Measurements from ENCODE around the gene DCDC1. TPM values are rescaled to one million over a fixed set of nuclear protein-coding genes. Genes with fewer than 3 reads are reported as not detected.

DCDC1 gene
- total and polyA plus RNA-seq, 4 donors: 3.1 to 9.8 (median 5.8) TPM

- no peaks in the 10 kb centered on the region for H3K27me3 ChIP-seq (ENCODE audit: control insufficient read depth, insufficient read depth, low read length)
- peak in 4 of 6 donors; percentile 4 to 63 (median 36) for DNase-seq (ENCODE audit: low read depth in 4 of 6, low spot score in 6 of 6)
- H3K4me3 ChIP-seq (ENCODE audit: low read depth, low read length): no peak overlapping the region
- no peak overlapping the region for H3K27ac ChIP-seq (ENCODE audit: low read depth, low read length)
- no peaks in the 10 kb centered on the region for H3K36me3 ChIP-seq (ENCODE audit: control insufficient read depth, insufficient read depth, low read length)
- H3K4me1 ChIP-seq (ENCODE audit: control insufficient read depth, insufficient read depth, low read length): no peaks in the 10 kb centered on the region
- no CpG with 5 or more reads among the region's 5 CpGs for WGBS (ENCODE audit: insufficient coverage)
- peaks cover 9% of the 10 kb centered on the region for H3K9me3 ChIP-seq (ENCODE audit: control insufficient read depth, insufficient read depth, low read length)
Measured at GRCh38 chr11:31397239-31397834, 27.8 kb upstream of the DCDC1 start.

DNA sequence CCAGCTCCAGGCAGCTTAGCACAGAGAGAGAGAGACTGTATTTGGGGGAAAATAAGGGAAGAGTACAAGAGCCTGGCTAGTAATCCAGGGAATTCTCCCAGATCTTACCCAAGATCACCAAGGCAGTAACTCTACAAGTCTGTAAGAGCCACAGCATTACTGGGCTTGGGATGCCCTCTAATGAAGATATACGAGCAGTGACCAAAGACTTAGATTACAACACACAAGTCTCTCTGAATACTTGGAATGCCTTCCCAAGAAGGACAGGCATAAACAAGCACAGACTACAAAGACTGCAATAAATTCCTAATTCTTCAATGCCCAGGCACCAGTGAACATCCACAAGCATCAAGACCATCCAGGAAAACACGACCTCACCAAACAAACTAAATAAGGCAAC is 17.8 kb upstream of the DCDC1 start:
- DNase-seq (ENCODE audit: low read depth in 4 of 6, low spot score in 6 of 6): no peak
- Histone ChIP-seq H3K27me3 (ENCODE audit: control insufficient read depth, insufficient read depth, low read length) (no peaks in the 10 kb centered on the region), H3K9me3 (ENCODE audit: control insufficient read depth, insufficient read depth, low read length) (no peaks in the 10 kb centered on the region), H3K27ac (ENCODE audit: low read depth, low read length) (no peak overlapping the region), H3K4me1 (ENCODE audit: control insufficient read depth, insufficient read depth, low read length) (no peaks in the 10 kb centered on the region), H3K4me3 (ENCODE audit: low read depth, low read length) (no peak overlapping the region), H3K36me3 (ENCODE audit: control insufficient read depth, insufficient read depth, low read length) (peaks cover 4% of the 10 kb centered on the region)
- WGBS (ENCODE audit: insufficient coverage): 70% methylated on average over 1 of the region's 2 CpGs

DNA sequence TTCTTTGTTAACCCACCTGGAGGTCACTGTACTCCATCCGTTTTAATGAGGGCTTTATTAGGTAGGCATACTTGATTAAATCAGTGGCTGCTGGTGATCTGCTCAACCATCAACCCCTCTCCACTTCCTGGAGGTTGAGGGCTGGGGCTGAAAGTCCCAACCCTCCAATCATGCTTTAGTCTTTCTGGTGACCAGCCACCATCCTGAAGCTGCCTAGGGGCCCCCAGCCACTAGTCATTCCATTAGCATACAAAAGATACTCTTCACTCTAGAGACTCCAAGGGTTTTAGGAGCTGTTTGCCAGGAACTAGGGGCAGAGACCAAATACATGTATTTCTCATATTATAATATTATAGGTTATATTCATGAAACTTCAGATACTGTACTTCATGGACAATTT is 13.6 kb upstream of the DCDC1 start:
- no CpG with 5 or more reads among the region's 1 CpG for WGBS (ENCODE audit: insufficient coverage)
- H3K36me3 ChIP-seq (ENCODE audit: control insufficient read depth, insufficient read depth, low read length): peaks cover 4% of the 10 kb centered on the region
- H3K27me3 ChIP-seq (ENCODE audit: control insufficient read depth, insufficient read depth, low read length): no peaks in the 10 kb centered on the region
- DNase-seq (ENCODE audit: low read depth in 4 of 6, low spot score in 6 of 6): no peak
- H3K9me3 ChIP-seq (ENCODE audit: control insufficient read depth, insufficient read depth, low read length): no peaks in the 10 kb centered on the region
- H3K4me1 ChIP-seq (ENCODE audit: control insufficient read depth, insufficient read depth, low read length): no peaks in the 10 kb centered on the region
- H3K27ac ChIP-seq (ENCODE audit: low read depth, low read length): no peak overlapping the region
- no peak overlapping the region for H3K4me3 ChIP-seq (ENCODE audit: low read depth, low read length)

GRCh38 chr11:31375879-31376278 is 6.3 kb upstream of the DCDC1 start:
- Histone ChIP-seq H3K4me3 (ENCODE audit: low read depth, low read length) (no peak overlapping the region), H3K36me3 (ENCODE audit: control insufficient read depth, insufficient read depth, low read length) (no peaks in the 10 kb centered on the region), H3K9me3 (ENCODE audit: control insufficient read depth, insufficient read depth, low read length) (no peaks in the 10 kb centered on the region), H3K4me1 (ENCODE audit: control insufficient read depth, insufficient read depth, low read length) (no peaks in the 10 kb centered on the region), H3K27me3 (ENCODE audit: control insufficient read depth, insufficient read depth, low read length) (no peaks in the 10 kb centered on the region), H3K27ac (ENCODE audit: low read depth, low read length) (no peak overlapping the region)
- WGBS (ENCODE audit: insufficient coverage): 100% methylated on average over 1 of the region's 5 CpGs
- no peak for DNase-seq (ENCODE audit: low read depth in 4 of 6, low spot score in 6 of 6)

DNA sequence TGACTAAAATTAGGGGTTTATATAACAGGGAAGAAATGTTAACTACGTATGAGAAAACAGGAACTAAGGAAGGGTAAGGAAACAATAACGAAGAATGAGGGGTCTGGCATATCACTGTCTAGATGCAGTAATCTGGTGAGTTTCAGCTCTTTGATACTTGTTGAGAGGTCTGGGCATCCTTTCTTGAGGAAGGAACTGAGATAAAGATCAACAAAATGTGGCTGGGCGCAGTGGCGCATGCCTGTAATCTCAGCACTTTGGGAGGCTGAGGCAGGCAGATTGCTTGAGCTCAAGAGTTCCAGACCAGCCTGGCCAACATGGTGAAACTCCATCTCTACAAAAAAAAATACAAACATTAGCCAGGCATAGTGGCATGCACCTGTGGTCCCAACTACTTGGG is 2.7 kb downstream of the DCDC1 start:
- Histone ChIP-seq H3K4me1 (ENCODE audit: control insufficient read depth, insufficient read depth, low read length) (no peaks in the 10 kb centered on the region), H3K27ac (ENCODE audit: low read depth, low read length) (no peak overlapping the region), H3K4me3 (ENCODE audit: low read depth, low read length) (no peak overlapping the region), H3K27me3 (ENCODE audit: control insufficient read depth, insufficient read depth, low read length) (no peaks in the 10 kb centered on the region), H3K9me3 (ENCODE audit: control insufficient read depth, insufficient read depth, low read length) (no peaks in the 10 kb centered on the region), H3K36me3 (ENCODE audit: control insufficient read depth, insufficient read depth, low read length) (no peaks in the 10 kb centered on the region)
- no peak for DNase-seq (ENCODE audit: low read depth in 4 of 6, low spot score in 6 of 6)
- WGBS (ENCODE audit: insufficient coverage): 96% methylated on average over 4 of the region's 4 CpGs

- no peaks in the 10 kb centered on the region for H3K36me3 ChIP-seq (ENCODE audit: control insufficient read depth, insufficient read depth, low read length)
- H3K4me3 ChIP-seq (ENCODE audit: low read depth, low read length): no peak overlapping the region
- H3K27ac ChIP-seq (ENCODE audit: low read depth, low read length): no peak overlapping the region
- no peaks in the 10 kb centered on the region for H3K4me1 ChIP-seq (ENCODE audit: control insufficient read depth, insufficient read depth, low read length)
- WGBS (ENCODE audit: insufficient coverage): 100% methylated on average over 2 of the region's 4 CpGs
- no peaks in the 10 kb centered on the region for H3K27me3 ChIP-seq (ENCODE audit: control insufficient read depth, insufficient read depth, low read length)
- H3K9me3 ChIP-seq (ENCODE audit: control insufficient read depth, insufficient read depth, low read length): no peaks in the 10 kb centered on the region
- no peak for DNase-seq (ENCODE audit: low read depth in 4 of 6, low spot score in 6 of 6)
Measured at GRCh38 chr11:31361743-31362142, 7.8 kb downstream of the DCDC1 start.

DNA sequence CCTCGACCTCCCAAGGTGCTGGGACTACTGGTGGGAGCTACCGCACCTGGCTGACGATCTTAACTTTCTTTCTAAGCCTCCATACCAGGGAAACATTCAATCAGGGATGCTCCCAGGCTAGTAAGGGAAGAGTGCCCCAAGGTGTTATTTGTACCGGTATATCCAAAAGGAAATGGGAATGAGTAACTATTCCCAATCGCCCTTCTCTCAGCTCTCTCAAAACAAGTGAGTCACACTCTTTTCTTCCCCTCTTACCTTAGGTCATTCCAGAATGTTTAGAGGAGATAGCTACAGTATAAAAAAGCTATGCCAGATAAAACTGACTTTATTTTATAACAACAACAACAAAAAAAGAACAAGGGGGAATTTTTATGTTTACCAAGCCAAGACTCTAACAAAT is 13.7 kb downstream of the DCDC1 start:
- no peaks in the 10 kb centered on the region for H3K36me3 ChIP-seq (ENCODE audit: control insufficient read depth, insufficient read depth, low read length)

DNA sequence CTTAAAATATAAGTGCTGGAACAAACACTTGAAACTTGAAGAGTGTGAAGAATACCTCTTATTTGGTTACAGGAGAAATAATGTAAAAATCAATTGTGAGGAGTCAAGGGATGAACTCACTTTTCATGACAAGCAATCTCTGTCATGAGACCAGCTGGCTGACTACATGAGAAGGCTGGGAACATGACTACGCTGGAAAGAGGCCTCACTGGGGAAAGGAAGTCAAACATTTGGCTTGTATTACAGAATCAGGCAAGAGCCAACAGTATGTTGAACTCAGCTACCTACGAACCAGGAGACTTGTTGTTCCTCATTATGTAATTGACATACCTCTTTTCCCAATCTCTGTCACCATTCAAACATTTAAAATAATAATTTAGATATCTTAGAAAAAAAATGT is 14.4 kb downstream of the DCDC1 start:
- no peak for DNase-seq (ENCODE audit: low read depth in 4 of 6, low spot score in 6 of 6)
- H3K4me1 ChIP-seq (ENCODE audit: control insufficient read depth, insufficient read depth, low read length): no peaks in the 10 kb centered on the region

More for the DNA sequence above, 13.7 kb downstream of the DCDC1 start:
- no peaks in the 10 kb centered on the region for H3K9me3 ChIP-seq (ENCODE audit: control insufficient read depth, insufficient read depth, low read length)
- DNase-seq (ENCODE audit: low read depth in 4 of 6, low spot score in 6 of 6): no peak
- no peak overlapping the region for H3K27ac ChIP-seq (ENCODE audit: low read depth, low read length)
- no peaks in the 10 kb centered on the region for H3K4me1 ChIP-seq (ENCODE audit: control insufficient read depth, insufficient read depth, low read length)
- no peak overlapping the region for H3K4me3 ChIP-seq (ENCODE audit: low read depth, low read length)
- no peaks in the 10 kb centered on the region for H3K27me3 ChIP-seq (ENCODE audit: control insufficient read depth, insufficient read depth, low read length)
- no CpG with 5 or more reads among the region's 5 CpGs for WGBS (ENCODE audit: insufficient coverage)

GRCh38 chr11:31351168-31351567 is 18.4 kb downstream of the DCDC1 start:
- DNase-seq (ENCODE audit: low read depth in 4 of 6, low spot score in 6 of 6): no peak
- no peak overlapping the region for H3K4me3 ChIP-seq (ENCODE audit: low read depth, low read length)
- H3K27ac ChIP-seq (ENCODE audit: low read depth, low read length): no peak overlapping the region
- no peaks in the 10 kb centered on the region for H3K27me3 ChIP-seq (ENCODE audit: control insufficient read depth, insufficient read depth, low read length)
- no peaks in the 10 kb centered on the region for H3K9me3 ChIP-seq (ENCODE audit: control insufficient read depth, insufficient read depth, low read length)
- no peaks in the 10 kb centered on the region for H3K4me1 ChIP-seq (ENCODE audit: control insufficient read depth, insufficient read depth, low read length)
- H3K36me3 ChIP-seq (ENCODE audit: control insufficient read depth, insufficient read depth, low read length): no peaks in the 10 kb centered on the region

More for the DNA sequence above, 14.4 kb downstream of the DCDC1 start:
- Histone ChIP-seq H3K9me3 (ENCODE audit: control insufficient read depth, insufficient read depth, low read length) (no peaks in the 10 kb centered on the region), H3K4me3 (ENCODE audit: low read depth, low read length) (no peak overlapping the region), H3K27me3 (ENCODE audit: control insufficient read depth, insufficient read depth, low read length) (no peaks in the 10 kb centered on the region), H3K27ac (ENCODE audit: low read depth, low read length) (no peak overlapping the region), H3K36me3 (ENCODE audit: control insufficient read depth, insufficient read depth, low read length) (no peaks in the 10 kb centered on the region)
- WGBS (ENCODE audit: insufficient coverage): no CpG with 5 or more reads among the region's 2 CpGs

DNA sequence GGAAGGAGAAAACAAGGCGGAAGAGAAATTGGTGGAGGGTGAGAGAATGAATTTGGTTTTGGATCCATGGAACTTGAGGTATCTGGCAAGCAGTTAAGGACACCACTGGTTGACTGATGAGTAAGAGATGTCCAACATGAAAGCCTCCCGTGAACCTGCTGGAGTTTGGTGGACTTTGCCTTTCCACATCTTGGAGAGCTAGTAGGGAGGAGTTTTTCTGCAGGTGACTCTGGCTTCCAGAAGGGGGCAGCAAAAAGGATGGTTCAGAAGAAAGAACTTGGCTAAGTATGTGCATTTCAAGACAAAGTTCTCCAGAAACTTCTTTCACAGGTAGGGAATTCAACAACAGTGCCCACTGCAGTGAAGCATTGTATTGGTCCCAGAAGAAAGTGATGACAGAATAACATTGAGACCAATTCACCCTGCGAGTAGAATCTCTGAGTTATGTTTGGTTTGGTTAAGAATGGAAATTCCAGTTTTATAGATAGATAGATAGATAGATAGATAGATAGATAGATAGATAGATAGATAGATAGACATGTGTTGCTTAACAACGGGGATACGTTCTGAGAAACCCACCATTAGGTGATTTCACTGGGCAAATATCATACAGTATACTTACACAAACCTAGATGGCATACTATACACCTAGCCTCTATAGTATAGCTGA is 28.5 kb downstream of the DCDC1 start:
- no peaks in the 10 kb centered on the region for H3K9me3 ChIP-seq (ENCODE audit: control insufficient read depth, insufficient read depth, low read length)
- H3K36me3 ChIP-seq (ENCODE audit: control insufficient read depth, insufficient read depth, low read length): no peaks in the 10 kb centered on the region
- no peak overlapping the region for H3K27ac ChIP-seq (ENCODE audit: low read depth, low read length)
- no peak for DNase-seq (ENCODE audit: low read depth in 4 of 6, low spot score in 6 of 6)
- no peaks in the 10 kb centered on the region for H3K27me3 ChIP-seq (ENCODE audit: control insufficient read depth, insufficient read depth, low read length)
- WGBS (ENCODE audit: insufficient coverage): 100% methylated on average over 3 of the region's 5 CpGs
- H3K4me1 ChIP-seq (ENCODE audit: control insufficient read depth, insufficient read depth, low read length): no peaks in the 10 kb centered on the region
- H3K4me3 ChIP-seq (ENCODE audit: low read depth, low read length): no peak overlapping the region
